VCaP (cell line): ENCODE measurements around the gene AKAP13.

ENCODE experiments used
- H3K27ac ChIP-seq: fragments of 450-650 bp; 2 replicates; pipeline ENCODE4 v1.5.1; 2017
- TF ChIP-seq, protein P1 (sequence below): fragments of 450-650 bp; conservative IDR thresholded peaks from 2 replicates; pipeline ENCODE4 v1.5.1; 2017; ENCODE audit warnings: mild to moderate bottlenecking, moderate library complexity

The AKAP13 gene

DNA sequence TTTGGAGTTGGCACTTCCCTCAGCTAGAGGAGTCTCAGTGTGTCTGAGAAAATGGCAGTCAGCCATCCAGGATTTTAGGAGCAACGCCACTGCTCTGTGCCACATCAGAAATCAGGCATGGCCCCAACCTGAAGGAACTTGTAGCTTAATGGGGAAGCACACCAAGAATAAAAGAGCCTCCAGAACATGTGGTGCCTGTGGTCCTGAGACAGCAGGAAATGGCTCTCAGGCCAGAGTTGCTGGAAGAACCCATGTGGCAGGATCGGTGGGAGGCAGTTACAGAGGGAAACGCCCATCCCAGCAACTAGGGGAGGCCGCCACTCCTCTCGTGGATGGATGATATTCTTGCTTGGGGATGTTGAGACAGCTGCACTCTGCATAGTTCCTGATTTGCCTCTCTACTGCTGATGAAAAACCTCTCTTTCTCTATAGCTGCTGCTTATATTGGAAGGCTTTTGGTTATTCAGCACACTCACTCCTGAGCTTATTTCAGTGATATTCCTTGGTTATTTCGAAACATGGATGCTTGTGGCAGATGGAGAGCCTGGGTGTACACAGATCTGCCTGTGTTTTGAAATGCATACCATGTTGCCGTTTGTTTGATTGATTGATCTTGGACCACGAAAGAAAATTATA lies 361.9 kb downstream of the AKAP13 start:
- H3K27ac ChIP-seq = no peak overlapping the region
- TF ChIP-seq, protein P1, sequence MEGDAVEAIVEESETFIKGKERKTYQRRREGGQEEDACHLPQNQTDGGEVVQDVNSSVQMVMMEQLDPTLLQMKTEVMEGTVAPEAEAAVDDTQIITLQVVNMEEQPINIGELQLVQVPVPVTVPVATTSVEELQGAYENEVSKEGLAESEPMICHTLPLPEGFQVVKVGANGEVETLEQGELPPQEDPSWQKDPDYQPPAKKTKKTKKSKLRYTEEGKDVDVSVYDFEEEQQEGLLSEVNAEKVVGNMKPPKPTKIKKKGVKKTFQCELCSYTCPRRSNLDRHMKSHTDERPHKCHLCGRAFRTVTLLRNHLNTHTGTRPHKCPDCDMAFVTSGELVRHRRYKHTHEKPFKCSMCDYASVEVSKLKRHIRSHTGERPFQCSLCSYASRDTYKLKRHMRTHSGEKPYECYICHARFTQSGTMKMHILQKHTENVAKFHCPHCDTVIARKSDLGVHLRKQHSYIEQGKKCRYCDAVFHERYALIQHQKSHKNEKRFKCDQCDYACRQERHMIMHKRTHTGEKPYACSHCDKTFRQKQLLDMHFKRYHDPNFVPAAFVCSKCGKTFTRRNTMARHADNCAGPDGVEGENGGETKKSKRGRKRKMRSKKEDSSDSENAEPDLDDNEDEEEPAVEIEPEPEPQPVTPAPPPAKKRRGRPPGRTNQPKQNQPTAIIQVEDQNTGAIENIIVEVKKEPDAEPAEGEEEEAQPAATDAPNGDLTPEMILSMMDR = no peak

DNA sequence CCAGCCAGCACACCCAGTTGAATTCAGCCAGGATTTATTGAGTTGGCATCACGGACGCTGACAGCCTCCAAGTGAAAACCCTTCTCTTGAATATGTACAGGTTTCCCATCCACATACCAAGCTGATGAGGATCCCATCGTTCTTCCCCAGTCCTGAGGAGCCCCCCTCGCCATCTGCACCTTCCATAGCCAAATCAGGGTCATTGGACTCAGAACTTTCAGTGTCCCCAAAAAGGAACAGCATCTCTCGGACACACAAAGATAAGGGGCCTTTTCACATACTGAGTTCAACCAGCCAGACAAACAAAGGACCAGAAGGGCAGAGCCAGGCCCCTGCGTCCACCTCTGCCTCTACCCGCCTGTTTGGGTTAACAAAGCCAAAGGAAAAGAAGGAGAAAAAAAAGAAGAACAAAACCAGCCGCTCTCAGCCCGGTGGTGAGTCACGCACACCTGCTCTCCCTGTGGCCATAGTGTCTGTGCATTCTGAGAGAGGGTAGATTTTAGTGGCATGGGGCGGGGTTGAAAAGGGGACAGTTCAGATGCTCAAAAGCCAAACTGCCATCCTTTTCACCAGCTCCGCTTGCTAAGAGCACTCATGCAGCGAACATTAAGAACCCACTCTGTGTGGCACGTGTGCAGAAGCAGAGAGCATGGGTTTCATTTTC lies 363.1 kb downstream of the AKAP13 start:
- H3K27ac ChIP-seq = no peak overlapping the region

DNA sequence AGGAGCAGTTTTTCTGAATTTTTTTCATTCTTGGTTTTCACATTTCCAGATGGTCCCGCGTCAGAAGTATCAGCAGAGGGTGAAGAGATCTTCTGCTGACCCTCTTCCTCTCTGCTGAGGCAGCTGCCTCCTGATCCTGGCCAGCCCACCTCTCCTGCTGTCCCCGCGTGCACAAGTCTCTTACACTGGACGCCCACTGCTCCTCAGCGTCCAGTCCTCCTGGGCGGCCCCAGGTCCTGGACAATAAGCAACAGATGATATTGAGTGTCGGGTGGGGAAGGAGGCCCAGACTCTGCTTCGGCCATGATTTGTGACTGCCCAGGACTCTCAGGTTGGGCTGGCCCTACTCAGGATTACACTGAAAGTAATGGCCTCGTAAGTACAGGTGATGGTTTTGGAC lies 364.2 kb downstream of the AKAP13 start:
- TF ChIP-seq, protein P1 = no peak
- H3K27ac ChIP-seq = no peak overlapping the region

More for the DNA sequence above, 363.1 kb downstream of the AKAP13 start:
- TF ChIP-seq, protein P1 = no peak

DNA sequence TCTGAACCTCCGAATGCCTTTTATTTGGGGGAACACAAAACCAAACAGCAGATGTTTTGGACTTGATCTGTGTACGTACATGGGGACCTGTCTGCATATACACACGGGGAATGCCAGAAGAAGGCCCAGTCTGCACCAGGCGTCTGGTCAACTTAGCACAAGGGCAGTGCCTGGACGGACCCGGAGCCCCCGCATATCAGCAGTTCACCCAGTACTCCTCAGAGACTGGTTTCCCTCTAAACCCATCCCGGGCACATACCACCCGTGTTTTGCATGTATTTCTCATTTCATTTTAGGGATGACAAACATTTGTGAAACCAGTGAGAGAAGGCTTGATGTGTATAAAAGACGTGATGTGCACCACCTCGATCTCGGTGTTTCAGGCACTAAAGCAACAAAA lies 364.6 kb downstream of the AKAP13 start:
- TF ChIP-seq, protein P1 = no peak
- no peak overlapping the region for H3K27ac ChIP-seq

DNA sequence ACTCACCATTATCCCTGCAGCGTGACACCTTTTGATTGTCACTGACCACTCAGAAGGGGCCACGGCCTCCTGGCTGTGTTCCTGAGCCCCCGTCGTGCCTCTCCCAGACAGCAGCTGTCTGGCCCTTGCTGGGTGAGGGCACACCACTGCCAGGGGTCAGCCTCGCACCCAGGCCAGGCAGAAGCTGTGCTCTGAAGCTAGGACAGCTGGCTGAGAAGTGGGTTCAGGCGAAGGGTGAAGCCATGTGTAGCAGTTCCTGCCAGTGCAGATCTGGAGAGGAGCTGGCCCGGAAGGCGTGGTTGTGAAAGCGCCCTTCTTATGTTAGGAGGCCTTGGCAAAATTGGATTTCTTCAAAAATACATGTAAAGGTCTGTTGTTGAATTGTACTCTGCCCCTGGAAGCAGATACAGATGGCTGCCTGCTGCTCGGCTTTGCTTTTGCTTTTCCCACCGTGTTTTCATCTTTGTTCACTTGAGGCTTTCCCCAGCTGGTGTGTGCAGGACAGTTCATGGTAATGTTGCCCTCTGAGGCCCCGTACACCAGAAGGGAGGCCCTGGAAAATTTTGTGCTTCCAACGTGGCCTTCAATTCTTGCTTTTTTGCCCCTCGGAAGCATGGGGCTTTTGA lies 365.2 kb downstream of the AKAP13 start:
- H3K27ac ChIP-seq = no peak overlapping the region
- TF ChIP-seq, protein P1 = no peak

DNA sequence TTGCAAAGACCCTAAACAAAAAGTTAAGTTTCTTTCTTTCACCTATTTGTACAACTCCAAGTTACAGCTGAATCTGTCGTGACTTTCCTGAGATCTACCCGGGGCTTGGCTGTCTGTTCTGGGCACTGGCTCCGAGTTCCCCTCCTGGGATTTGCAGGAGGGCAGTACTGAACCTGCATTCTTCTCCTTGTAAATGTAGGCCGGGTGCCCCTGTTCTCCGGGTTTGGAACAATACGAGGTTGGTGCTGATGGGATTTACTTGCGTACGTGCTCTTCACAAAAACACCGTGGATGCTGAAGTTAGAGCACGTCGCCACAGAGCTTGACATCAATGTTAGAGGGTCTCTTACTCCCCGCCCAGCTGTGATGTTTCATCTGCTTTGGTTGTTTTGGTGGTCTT lies 366.2 kb downstream of the AKAP13 start:
- no peak overlapping the region for H3K27ac ChIP-seq
- TF ChIP-seq, protein P1 = no peak

DNA sequence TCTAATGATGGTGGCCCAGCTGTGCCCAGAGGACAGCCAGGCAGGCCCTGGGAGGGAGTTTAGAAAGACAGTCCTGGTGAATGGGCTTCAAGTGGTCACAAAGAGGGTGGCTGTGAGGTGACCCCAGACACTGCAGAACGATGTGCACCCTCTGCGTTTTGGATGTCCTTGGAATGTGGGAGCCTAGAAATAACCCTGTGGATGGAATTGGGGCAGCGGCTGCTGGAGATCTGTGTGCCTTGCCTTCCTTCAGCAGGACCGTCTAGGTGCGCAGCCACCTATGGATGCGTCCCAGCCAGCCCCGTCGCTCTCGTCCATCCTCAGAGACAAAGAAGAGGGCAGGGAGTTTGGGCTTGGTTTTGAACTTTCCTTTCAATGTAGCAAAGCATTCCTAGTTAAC lies 367.8 kb downstream of the AKAP13 start:
- TF ChIP-seq, protein P1 = no peak
- H3K27ac ChIP-seq = no peak overlapping the region
